Stimulated activated CD4-positive, alpha-beta T cell treated with anti-CD3 and anti-CD28 coated beads, Interleukin-12 subunit alpha, Interleukin-12 subunit beta, amount 100 ng/mL, for 4 hours (primary cell): ENCODE results near the gene PDE1A.
"Not testable (repeated sequence)": the region's sequence is repeated elsewhere in the genome, so short reads cannot be mapped to it uniquely, and the experiment has no call there.

Experiments
- DNase-seq: peaks from one replicate; pipeline ENCODE4 v3.0.0-alpha.2; 2020

The PDE1A gene

GRCh38 chr2:182351427-182351826 is 75.4 kb downstream of the PDE1A start:
- DNase-seq: no peak

GRCh38 chr2:182349268-182349667 is 77.6 kb downstream of the PDE1A start:
- no peak for DNase-seq

GRCh38 chr2:182345384-182345783 is 81.5 kb downstream of the PDE1A start:
- no peak for DNase-seq

GRCh38 chr2:182330451-182331305 is 96.2 kb downstream of the PDE1A start:
- no peak for DNase-seq

- no peak for DNase-seq
Observed at GRCh38 chr2:182324665-182325064, 102.2 kb downstream of the PDE1A start.

GRCh38 chr2:182321096-182321495 is 105.7 kb downstream of the PDE1A start:
- no peak for DNase-seq

- no peak for DNase-seq
Observed at GRCh38 chr2:182319556-182320505, 107.0 kb downstream of the PDE1A start.

GRCh38 chr2:182318466-182319220 is 108.2 kb downstream of the PDE1A start:
- DNase-seq: no peak

GRCh38 chr2:182316950-182317349 is 109.9 kb downstream of the PDE1A start:
- no peak for DNase-seq

- DNase-seq: no peak
Observed at GRCh38 chr2:182302972-182303371, 123.9 kb downstream of the PDE1A start.

- DNase-seq: no peak
Observed at GRCh38 chr2:182302174-182302573, 124.7 kb downstream of the PDE1A start.

- DNase-seq: no peak
Observed at GRCh38 chr2:182301093-182301492, 125.7 kb downstream of the PDE1A start.

GRCh38 chr2:182300608-182301007 is 126.2 kb downstream of the PDE1A start:
- no peak for DNase-seq

GRCh38 chr2:182299632-182300031 is 127.2 kb downstream of the PDE1A start:
- DNase-seq: no peak

- no peak for DNase-seq
Observed at GRCh38 chr2:182298456-182298855, 128.4 kb downstream of the PDE1A start.

GRCh38 chr2:182291296-182291695 is 135.5 kb downstream of the PDE1A start:
- DNase-seq: no peak

GRCh38 chr2:182283512-182283911 is 143.3 kb downstream of the PDE1A start:
- DNase-seq: no peak

GRCh38 chr2:182281276-182281675 is 145.6 kb downstream of the PDE1A start:
- DNase-seq: no peak

GRCh38 chr2:182280118-182280517 is 146.7 kb downstream of the PDE1A start:
- DNase-seq: no peak

GRCh38 chr2:182276662-182277061 is 150.2 kb downstream of the PDE1A start:
- DNase-seq: not testable (repeated sequence)

GRCh38 chr2:182267971-182268370 is 158.9 kb downstream of the PDE1A start:
- no peak for DNase-seq

- no peak for DNase-seq
Observed at GRCh38 chr2:182266909-182267308, 159.9 kb downstream of the PDE1A start.

GRCh38 chr2:182265718-182266117 is 161.1 kb downstream of the PDE1A start:
- no peak for DNase-seq
